HUES6 (cell line): ENCODE measurements around the gene SMIM13.
"Not testable (repeated sequence)": the region's sequence is repeated elsewhere in the genome, so short reads cannot be mapped to it uniquely, and the experiment has no call there.

Experiments
- H3K27ac ChIP-seq: 2 replicates; pipeline ENCODE4 v1.7.0; 2013; ENCODE audit warnings: low read depth, mild to moderate bottlenecking, low read length, inconsistent platforms
- H3K27me3 ChIP-seq: 2 replicates; pipeline ENCODE4 v1.6.1; 2013; ENCODE audit warnings: low read length; ENCODE audit not compliant: control insufficient read depth, insufficient read depth
- H3K36me3 ChIP-seq: 2 replicates; pipeline ENCODE4 v1.6.1; 2013; ENCODE audit warnings: low read length; ENCODE audit not compliant: control insufficient read depth, insufficient read depth
- H3K4me1 ChIP-seq: 2 replicates; pipeline ENCODE4 v1.6.1; 2013; ENCODE audit warnings: low read length; ENCODE audit not compliant: control insufficient read depth, insufficient read depth
- H3K4me3 ChIP-seq: 2 replicates; pipeline ENCODE4 v1.5.1; 2013; ENCODE audit warnings: low read depth, low read length
- H3K9ac ChIP-seq: one replicate; pipeline ENCODE4 v1.6.1; 2013; ENCODE audit warnings: mild to moderate bottlenecking, low read length
- H3K9me3 ChIP-seq: 2 replicates; pipeline ENCODE4 v1.6.1; 2013; ENCODE audit warnings: low read depth, low read length; ENCODE audit not compliant: control insufficient read depth, insufficient read depth

SMIM13 gene

DNA sequence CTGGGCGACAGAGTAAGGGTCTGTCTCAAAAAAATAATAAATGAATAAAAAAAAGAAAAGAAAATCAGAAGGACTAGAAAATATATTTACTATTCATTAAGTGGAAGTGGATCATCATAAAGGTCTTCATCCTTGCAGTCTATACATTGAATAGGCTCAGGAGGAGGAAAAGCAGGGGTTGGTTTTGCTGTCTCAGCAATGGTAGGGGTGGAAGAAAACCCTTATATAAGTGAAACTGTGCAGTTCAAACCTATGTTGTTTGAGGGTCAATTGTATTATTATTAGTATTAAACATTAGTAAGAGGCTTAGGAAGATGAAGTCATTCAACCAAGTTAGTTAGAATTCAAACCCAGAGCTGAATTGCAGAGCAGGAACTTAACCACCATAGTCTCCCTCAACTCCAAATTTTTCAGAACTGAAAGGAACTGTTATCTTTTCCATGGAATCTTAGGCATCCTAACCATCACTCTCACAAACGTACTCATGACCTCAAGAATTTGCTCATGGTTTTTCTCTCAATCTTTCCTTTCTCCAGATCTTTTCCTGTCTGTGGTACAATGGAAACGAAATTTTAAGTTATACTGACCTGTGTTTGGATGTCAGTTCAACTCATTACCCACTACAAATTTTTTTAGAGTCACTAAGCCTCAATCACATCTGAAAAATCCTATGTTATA is 7.7 kb upstream of the SMIM13 start:
- Histone ChIP-seq H3K9me3 (no peaks in the 10 kb centered on the region), H3K27me3 (no peaks in the 10 kb centered on the region), H3K36me3 (no peaks in the 10 kb centered on the region)

DNA sequence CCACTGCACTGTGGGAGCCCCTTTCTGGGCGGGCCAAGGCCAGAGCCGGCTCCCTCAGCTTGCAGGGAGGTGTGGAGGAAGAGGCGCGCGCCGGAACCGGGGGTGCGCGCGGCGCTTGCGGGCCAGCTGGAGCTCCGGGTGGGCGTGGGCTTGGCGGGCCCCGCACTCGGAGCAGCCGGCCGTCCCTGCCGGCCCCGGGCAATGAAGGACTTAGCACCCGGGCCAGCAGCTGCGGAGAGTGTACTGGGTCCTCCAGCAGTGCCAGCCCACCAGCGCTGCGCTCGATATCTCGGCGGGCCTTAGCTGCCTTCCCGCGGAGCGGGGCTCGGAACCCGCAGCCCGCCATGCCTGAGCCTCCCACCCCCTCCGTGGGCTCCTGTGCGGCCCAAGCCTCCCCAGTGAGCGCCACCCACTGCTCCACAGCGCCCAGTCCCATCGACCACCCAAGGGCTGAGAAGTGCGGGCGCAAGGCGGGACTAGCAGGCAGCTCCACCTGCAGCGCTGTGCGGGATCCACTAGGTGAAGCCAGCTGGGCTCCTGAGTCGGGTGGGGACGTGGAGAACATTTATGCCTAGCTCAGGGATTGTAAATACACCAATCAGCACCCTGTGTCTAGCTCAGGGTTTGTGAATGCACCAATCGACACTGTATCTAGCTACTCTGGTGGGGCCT is 6.4 kb upstream of the SMIM13 start:
- H3K27ac ChIP-seq, H3K4me1 ChIP-seq, H3K9ac ChIP-seq, H3K9me3 ChIP-seq, H3K27me3 ChIP-seq, H3K36me3 ChIP-seq, H3K4me3 ChIP-seq: not testable (repeated sequence)

More for the DNA sequence above, 7.7 kb upstream of the SMIM13 start:
- no peak overlapping the region for H3K4me3 ChIP-seq
- H3K9ac ChIP-seq: no peak overlapping the region
- no peak overlapping the region for H3K27ac ChIP-seq
- no peaks in the 10 kb centered on the region for H3K4me1 ChIP-seq

DNA sequence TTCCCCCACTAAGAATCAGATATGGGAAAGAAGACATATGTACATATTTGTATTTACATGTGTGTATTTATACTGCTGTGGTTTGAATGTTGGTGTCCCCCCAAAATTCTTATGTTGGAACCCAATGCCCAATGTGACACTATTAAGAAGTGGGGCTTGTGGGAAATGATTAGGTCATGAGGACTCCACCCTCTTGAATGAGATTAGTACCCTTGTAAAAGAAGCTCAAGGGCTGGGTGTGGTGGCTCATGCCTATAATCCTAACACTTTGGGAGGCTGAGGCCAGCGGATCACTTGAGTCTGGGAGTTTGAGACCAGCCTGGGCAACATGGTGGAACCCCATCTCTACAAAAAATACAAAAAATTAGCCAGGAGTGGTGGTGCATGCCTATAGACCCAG is 3.9 kb upstream of the SMIM13 start:
- Histone ChIP-seq H3K9ac (no peak overlapping the region), H3K4me1 (peaks cover 6% of the 10 kb centered on the region; the same call in 1 of the 2 replicates), H3K27ac (no peak overlapping the region), H3K9me3 (no peaks in the 10 kb centered on the region), H3K27me3 (no peaks in the 10 kb centered on the region), H3K36me3 (no peaks in the 10 kb centered on the region), H3K4me3 (no peak overlapping the region)

DNA sequence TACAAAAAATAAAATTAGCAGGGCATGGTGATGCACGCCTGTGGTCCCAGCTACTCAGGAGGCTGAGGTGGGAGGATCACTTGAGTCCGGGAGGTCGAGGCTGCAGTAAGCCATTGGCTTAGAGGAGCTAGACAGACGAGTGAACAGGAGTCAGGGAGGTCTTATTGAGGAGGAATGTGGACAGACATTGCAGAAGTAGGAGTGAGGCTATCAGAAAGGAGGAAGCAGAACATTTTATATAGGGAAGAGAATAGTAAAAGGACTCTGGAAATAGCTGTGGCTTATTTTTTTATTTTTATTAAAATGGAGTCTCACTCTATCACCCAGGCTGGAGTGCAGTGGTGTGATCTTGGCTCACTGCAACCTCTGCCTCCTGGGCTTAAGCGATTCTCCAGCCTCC is 2.5 kb upstream of the SMIM13 start:
- not testable (repeated sequence) for H3K9ac ChIP-seq, H3K27ac ChIP-seq, H3K36me3 ChIP-seq, H3K4me3 ChIP-seq, H3K9me3 ChIP-seq, H3K27me3 ChIP-seq
- peaks cover 13% of the 10 kb centered on the region for H3K4me1 ChIP-seq

DNA sequence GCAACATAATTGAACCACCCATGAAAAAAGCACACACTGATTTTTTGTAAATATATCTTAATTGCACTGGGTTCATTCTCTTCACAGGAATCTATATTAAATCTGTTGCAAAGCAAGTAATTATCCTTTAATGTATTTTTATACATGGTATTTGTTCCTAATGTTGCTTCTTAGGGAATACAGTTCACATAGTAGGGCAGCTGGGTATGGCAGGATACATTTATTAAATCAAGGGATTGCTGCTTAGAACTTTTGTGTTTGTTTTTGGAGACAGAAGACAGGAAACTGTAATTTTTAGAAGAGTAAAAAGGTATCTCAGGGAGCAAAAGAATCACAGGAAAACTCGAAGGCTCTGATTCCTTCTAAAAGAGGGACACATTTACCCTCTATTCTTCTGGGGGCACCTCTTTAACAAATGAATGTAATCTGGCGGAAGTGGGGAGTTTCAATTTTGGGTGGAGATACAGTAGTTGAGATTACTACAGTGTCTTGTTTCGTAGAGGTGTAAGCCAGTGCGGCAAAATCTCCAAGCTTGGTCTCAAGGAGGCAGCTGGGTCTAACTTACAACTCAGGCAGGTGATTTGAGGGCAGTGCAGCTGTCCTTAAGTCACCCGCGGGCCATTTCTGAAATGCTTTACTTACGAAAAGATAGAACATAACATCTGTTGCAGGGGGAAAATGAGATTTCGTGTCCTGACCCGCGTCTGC is 812 bp upstream of the SMIM13 start:
- peak overlapping the region; percentile 42; the same call in 1 of the 2 replicates for H3K27ac ChIP-seq
- peak overlapping the region; percentile 96 for H3K4me3 ChIP-seq
- no peaks in the 10 kb centered on the region for H3K36me3 ChIP-seq
- peaks cover 13% of the 10 kb centered on the region for H3K4me1 ChIP-seq
- H3K27me3 ChIP-seq: no peaks in the 10 kb centered on the region
- peak overlapping the region; percentile 97 for H3K9ac ChIP-seq
- H3K9me3 ChIP-seq: no peaks in the 10 kb centered on the region

DNA sequence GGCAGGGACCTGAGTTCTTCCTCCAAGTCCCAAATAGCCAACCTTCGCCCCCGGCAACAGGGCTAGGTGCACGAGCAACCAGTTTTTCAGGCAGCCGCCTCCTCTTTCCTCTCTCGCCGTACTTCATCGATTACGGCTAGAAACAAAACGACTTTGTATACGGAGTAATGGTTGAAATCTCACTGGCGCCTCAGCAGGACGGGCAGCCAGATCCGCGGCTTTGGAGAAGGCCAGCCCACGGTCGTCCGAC is 333 bp upstream of the SMIM13 start:
- peak overlapping the region; percentile 97 for H3K9ac ChIP-seq
- H3K27ac ChIP-seq: peak overlapping the region; percentile 42; the same call in 1 of the 2 replicates
- no peaks in the 10 kb centered on the region for H3K36me3 ChIP-seq
- no peaks in the 10 kb centered on the region for H3K9me3 ChIP-seq
- H3K27me3 ChIP-seq: no peaks in the 10 kb centered on the region
- peaks cover 13% of the 10 kb centered on the region for H3K4me1 ChIP-seq
- peak overlapping the region; percentile 96 for H3K4me3 ChIP-seq

DNA sequence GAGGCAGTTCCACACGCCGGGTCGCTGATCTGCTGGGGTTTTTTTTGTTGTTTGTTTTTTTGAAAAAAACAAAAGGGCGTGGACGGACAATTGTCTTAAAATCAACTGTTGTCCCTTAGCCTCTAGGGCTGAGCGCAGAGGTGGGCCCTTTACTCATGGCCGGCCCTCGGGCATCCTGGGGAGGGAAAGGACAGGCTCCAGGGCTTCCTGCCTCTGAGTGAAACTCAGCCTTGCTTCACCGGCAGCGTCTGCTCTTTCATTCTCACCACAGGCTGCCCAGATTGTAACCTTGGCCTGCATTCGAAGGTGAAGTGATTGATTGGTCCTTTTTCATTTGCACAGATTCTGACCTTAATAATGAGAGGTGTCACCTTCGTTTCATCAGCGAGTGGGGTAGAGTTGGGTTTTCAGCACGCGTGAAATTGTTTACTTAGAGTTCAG is 797 bp downstream of the SMIM13 start:
- H3K9ac ChIP-seq: peak overlapping the region; percentile 97
- H3K9me3 ChIP-seq: 0 out of 2 replicates have a peak, but pooled peaks cover under 1% of the 10 kb centered on the region
- peak overlapping the region; percentile 96 for H3K4me3 ChIP-seq
- peak overlapping the region; percentile 72; the same call in 1 of the 2 replicates for H3K27ac ChIP-seq
- H3K27me3 ChIP-seq: no peaks in the 10 kb centered on the region
- H3K4me1 ChIP-seq: peaks cover 13% of the 10 kb centered on the region
- no peaks in the 10 kb centered on the region for H3K36me3 ChIP-seq

DNA sequence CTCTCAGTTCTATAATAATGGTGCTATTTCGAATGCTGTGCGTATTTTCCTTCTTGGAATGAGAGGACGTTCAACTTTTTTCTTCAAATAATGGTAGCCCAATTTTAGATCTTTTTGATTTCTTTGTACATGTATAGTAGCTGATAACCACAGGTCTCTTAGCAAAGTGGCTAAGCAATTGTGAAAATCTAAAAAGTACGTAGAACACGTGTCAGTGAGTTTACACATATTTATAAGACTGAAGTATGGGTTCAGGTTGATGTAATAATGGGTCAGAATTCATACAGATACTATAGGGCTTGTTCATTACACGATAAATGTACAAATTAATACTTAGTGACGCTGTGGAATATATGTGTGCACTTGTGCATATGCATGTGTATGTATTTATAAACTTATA is 1.3 kb downstream of the SMIM13 start:
- Histone ChIP-seq H3K4me1 (peaks cover 13% of the 10 kb centered on the region), H3K36me3 (no peaks in the 10 kb centered on the region), H3K9me3 (0 out of 2 replicates have a peak, but pooled peaks cover 3% of the 10 kb centered on the region), H3K27me3 (no peaks in the 10 kb centered on the region), H3K27ac (no peak overlapping the region; the same call in 1 of the 2 replicates), H3K4me3 (peak overlapping the region; percentile 96), H3K9ac (peak overlapping the region; percentile 97)

DNA sequence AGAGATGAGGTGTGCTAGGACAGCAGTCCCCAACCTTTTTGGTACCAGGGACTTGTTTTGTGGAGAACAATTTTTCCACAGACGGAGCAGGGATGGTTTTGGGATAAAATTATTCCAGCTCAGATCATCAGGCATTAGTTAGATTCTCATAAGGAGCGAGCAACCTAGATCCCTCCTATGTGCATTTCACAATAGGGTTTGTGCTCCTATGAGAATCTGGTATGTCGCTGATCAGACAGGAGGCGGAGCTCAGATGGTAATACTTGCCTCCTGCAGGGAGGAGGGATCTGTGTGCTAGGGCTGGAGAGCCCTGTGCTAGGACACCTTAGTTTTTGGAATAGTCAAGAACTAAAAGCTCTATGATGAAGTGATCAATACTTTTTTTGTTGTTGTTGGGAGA is 2.5 kb downstream of the SMIM13 start:
- Histone ChIP-seq H3K9me3 (peaks cover 8% of the 10 kb centered on the region; the same call in 1 of the 2 replicates), H3K4me1 (peaks cover 13% of the 10 kb centered on the region), H3K9ac (no peak overlapping the region), H3K36me3 (no peaks in the 10 kb centered on the region), H3K4me3 (peak overlapping the region; percentile 96; the same call in 1 of the 2 replicates), H3K27ac (no peak overlapping the region), H3K27me3 (no peaks in the 10 kb centered on the region)

DNA sequence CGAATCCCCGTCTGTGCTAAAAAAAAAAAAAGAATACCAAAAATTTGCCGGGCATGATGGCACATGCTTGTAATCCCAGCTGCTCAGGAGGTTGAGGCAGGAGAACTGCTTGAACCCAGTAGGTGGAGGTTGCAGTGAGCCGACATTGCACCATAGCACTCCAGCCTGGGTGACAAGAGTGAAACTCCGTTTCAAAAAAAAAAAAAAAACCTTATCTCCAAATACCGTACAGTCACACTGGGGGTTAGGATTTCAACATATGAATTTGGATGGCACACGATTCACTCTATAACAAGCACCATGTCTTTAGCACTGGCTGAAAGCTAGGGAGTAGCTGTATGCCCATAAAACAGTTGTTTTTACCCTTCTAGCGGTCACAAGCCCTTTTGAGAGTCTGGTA is 3.8 kb downstream of the SMIM13 start:
- H3K9ac ChIP-seq: no peak overlapping the region
- H3K9me3 ChIP-seq: peaks cover 8% of the 10 kb centered on the region; the same call in 1 of the 2 replicates
- no peaks in the 10 kb centered on the region for H3K27me3 ChIP-seq
- H3K27ac ChIP-seq: no peak overlapping the region
- H3K4me3 ChIP-seq: no peak overlapping the region
- H3K4me1 ChIP-seq: peaks cover 12% of the 10 kb centered on the region
- H3K36me3 ChIP-seq: no peaks in the 10 kb centered on the region

DNA sequence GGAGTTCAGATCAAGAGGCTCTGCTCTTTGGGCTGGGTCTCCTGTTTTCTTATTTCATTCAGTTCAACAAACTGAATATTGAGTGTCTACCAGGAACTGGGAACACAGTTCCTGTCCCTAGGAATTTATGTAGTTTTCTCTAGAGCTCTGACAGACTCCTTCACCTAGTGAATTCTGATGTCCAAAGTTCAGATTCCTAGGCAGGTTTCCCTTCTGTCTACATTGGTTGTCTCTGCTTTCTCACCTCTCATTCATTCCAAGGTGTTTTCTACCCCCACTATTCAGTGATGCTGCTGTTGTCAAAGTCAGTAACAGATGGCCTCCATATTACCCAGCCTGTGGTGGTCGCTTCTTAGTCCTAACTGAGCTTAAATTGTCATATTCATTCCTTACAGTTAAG is 4.4 kb downstream of the SMIM13 start:
- no peaks in the 10 kb centered on the region for H3K27me3 ChIP-seq
- no peak overlapping the region for H3K4me3 ChIP-seq
- H3K27ac ChIP-seq: no peak overlapping the region
- no peaks in the 10 kb centered on the region; the same call in 1 of the 2 replicates for H3K36me3 ChIP-seq
- H3K4me1 ChIP-seq: peaks cover 7% of the 10 kb centered on the region
- H3K9me3 ChIP-seq: peaks cover 8% of the 10 kb centered on the region; the same call in 1 of the 2 replicates
- H3K9ac ChIP-seq: no peak overlapping the region
